Activated CD8-positive, alpha-beta memory T cell treated with anti-CD3 and anti-CD28 coated beads, Interleukin-2, amount 50 U/mL, for 24 hours (primary cell): ENCODE measurements around the gene RIC3.
"Not testable (repeated sequence)": the region's sequence is repeated elsewhere in the genome, so short reads cannot be mapped to it uniquely, and the experiment has no call there.

Source experiments
- DNase-seq: peaks from one replicate; pipeline ENCODE4 v3.0.0-alpha.2; 2020; ENCODE audit errors: extremely low read depth

The RIC3 gene

GRCh38 chr11:8190431-8190830 is 21.6 kb upstream of the RIC3 start:
- DNase-seq: no peak

GRCh38 chr11:8186429-8186828 is 17.6 kb upstream of the RIC3 start:
- DNase-seq: no peak

- DNase-seq: no peak
Measured at GRCh38 chr11:8183111-8183510, 14.3 kb upstream of the RIC3 start.

GRCh38 chr11:8180469-8180868 is 11.6 kb upstream of the RIC3 start:
- no peak for DNase-seq

GRCh38 chr11:8178297-8178696 is 9.5 kb upstream of the RIC3 start:
- DNase-seq: no peak

- DNase-seq: no peak
Measured at GRCh38 chr11:8177136-8177535, 8.3 kb upstream of the RIC3 start.

- DNase-seq: no peak
Measured at GRCh38 chr11:8167796-8168195, 1.0 kb downstream of the RIC3 start.

- no peak for DNase-seq
Measured at GRCh38 chr11:8164746-8165145, 4.1 kb downstream of the RIC3 start.

- DNase-seq: not testable (repeated sequence)
Measured at GRCh38 chr11:8161627-8162304, 7.1 kb downstream of the RIC3 start.

GRCh38 chr11:8156877-8157276 is 11.9 kb downstream of the RIC3 start:
- DNase-seq: no peak

- DNase-seq: no peak
Measured at GRCh38 chr11:8149726-8150125, 19.1 kb downstream of the RIC3 start.

GRCh38 chr11:8138526-8138925 is 30.3 kb downstream of the RIC3 start:
- no peak for DNase-seq

- no peak for DNase-seq
Measured at GRCh38 chr11:8127447-8127846, 41.4 kb downstream of the RIC3 start.

GRCh38 chr11:8126649-8127289 is 42.1 kb downstream of the RIC3 start:
- no peak for DNase-seq

- no peak for DNase-seq
Measured at GRCh38 chr11:8122173-8122764, 46.6 kb downstream of the RIC3 start.

GRCh38 chr11:8111636-8112035 is 57.2 kb downstream of the RIC3 start:
- DNase-seq: no peak

GRCh38 chr11:8110396-8110795 is 58.4 kb downstream of the RIC3 start:
- no peak for DNase-seq

GRCh38 chr11:8109675-8110074 is 59.1 kb downstream of the RIC3 start:
- DNase-seq: no peak

- DNase-seq: no peak
Measured at GRCh38 chr11:8108421-8108820, 60.4 kb downstream of the RIC3 start.

GRCh38 chr11:8107642-8108041 is 61.2 kb downstream of the RIC3 start:
- no peak for DNase-seq

GRCh38 chr11:8106679-8107078 is 62.1 kb downstream of the RIC3 start:
- DNase-seq: no peak

GRCh38 chr11:8105666-8106065 is 63.2 kb downstream of the RIC3 start:
- no peak for DNase-seq

- DNase-seq: no peak
Measured at GRCh38 chr11:8105133-8105532, 63.7 kb downstream of the RIC3 start.
